ENCODE measurements around the gene MDGA2. TPM values are rescaled to one million over a fixed set of nuclear protein-coding genes. Genes with fewer than 3 reads are reported as not detected.
"Not testable (repeated sequence)": the region's sequence is repeated elsewhere in the genome, so short reads cannot be mapped to it uniquely, and the experiment has no call there.

Gene MDGA2
- total RNA-seq, 6 experiments from 2014 or later = 0.17 to 0.53 (median 0.27) TPM; not detected in 3

GRCh38 chr14:47208434-47208833, 467.0 kb downstream of the MDGA2 start:
- H3K36me3 ChIP-seq = no peaks in the 10 kb centered on the region
- no peak overlapping the region for H3K27ac ChIP-seq
- H3K27me3 ChIP-seq = no peaks in the 10 kb centered on the region
- TF ChIP-seq POLR2A (IDR thresholded peaks at IDR 0.05) (no peak), CTCF (IDR thresholded peaks at IDR 0.05) (no peak)
- no peaks in the 10 kb centered on the region for H3K4me1 ChIP-seq
- ATAC-seq (peak; percentile 90 to 99 (median 95)), DNase-seq (peak in 2 of 3 donors; percentile 22 to 65)
- WGBS (ENCODE audit: insufficient coverage, low coverage, low lambda C conversion rate, missing lambda C conversion rate) = 3% methylated on average over 2 of the region's 2 CpGs
- intact Hi-C loops (cut with DNase I) = no loop called here
- H3K4me3 ChIP-seq = no peak overlapping the region
- H3K9me3 ChIP-seq = no peaks in the 10 kb centered on the region

GRCh38 chr14:47207617-47208016, 467.8 kb downstream of the MDGA2 start:
- DNase-seq = no peak
- WGBS (ENCODE audit: insufficient coverage, low coverage, low lambda C conversion rate, missing lambda C conversion rate) = 0% methylated on average over 2 of the region's 3 CpGs
- no peak for TF ChIP-seq POLR2A (IDR thresholded peaks at IDR 0.05)
- TF ChIP-seq CTCF (IDR thresholded peaks at IDR 0.05) = peak in 3 of 4 donors; percentile 15 to 27 (median 25)
- peak; percentile 72 to 88 (median 76) for ATAC-seq
- H3K27me3 ChIP-seq = no peaks in the 10 kb centered on the region
- no peaks in the 10 kb centered on the region for H3K9me3 ChIP-seq
- H3K4me1 ChIP-seq = no peaks in the 10 kb centered on the region
- no peaks in the 10 kb centered on the region for H3K36me3 ChIP-seq
- intact Hi-C loops (cut with DNase I) = no loop called here
- no peak overlapping the region for H3K27ac ChIP-seq
- no peak overlapping the region for H3K4me3 ChIP-seq

GRCh38 chr14:47200740-47201139, 474.7 kb downstream of the MDGA2 start:
- H3K4me1 ChIP-seq = no peaks in the 10 kb centered on the region
- H3K36me3 ChIP-seq = no peaks in the 10 kb centered on the region
- no peak for DNase-seq
- no peak for TF ChIP-seq POLR2A (IDR thresholded peaks at IDR 0.05)
- no peak for TF ChIP-seq CTCF (IDR thresholded peaks at IDR 0.05)
- H3K27me3 ChIP-seq = no peaks in the 10 kb centered on the region
- intact Hi-C loops (cut with DNase I) = no loop called here
- H3K9me3 ChIP-seq = no peaks in the 10 kb centered on the region
- no peak overlapping the region for H3K27ac ChIP-seq
- WGBS (ENCODE audit: insufficient coverage, low coverage, low lambda C conversion rate, missing lambda C conversion rate) = 83% methylated on average over 12 of the region's 18 CpGs
- no peak overlapping the region for H3K4me3 ChIP-seq
- no peak for ATAC-seq

- Histone ChIP-seq H3K4me1 (no peaks in the 10 kb centered on the region), H3K4me3 (no peak overlapping the region), H3K9me3 (no peaks in the 10 kb centered on the region), H3K36me3 (no peaks in the 10 kb centered on the region), H3K27ac (no peak overlapping the region), H3K27me3 (no peaks in the 10 kb centered on the region)
- DNase-seq (no peak), ATAC-seq (no peak)
- 53% methylated on average over 1 of the region's 1 CpG for WGBS (ENCODE audit: insufficient coverage, low coverage, low lambda C conversion rate, missing lambda C conversion rate)
- intact Hi-C loops (cut with DNase I) = no loop called here
- TF ChIP-seq POLR2A (IDR thresholded peaks at IDR 0.05) (no peak), CTCF (IDR thresholded peaks at IDR 0.05) (no peak)
These were observed 479.8 kb downstream of the MDGA2 start for GRCh38 chr14:47195582-47195981.

GRCh38 chr14:47194055-47194454, 481.4 kb downstream of the MDGA2 start:
- no peaks in the 10 kb centered on the region for H3K4me1 ChIP-seq
- ATAC-seq (no peak), DNase-seq (no peak)
- TF ChIP-seq POLR2A (IDR thresholded peaks at IDR 0.05) = no peak
- TF ChIP-seq CTCF (IDR thresholded peaks at IDR 0.05) = no peak
- 31% methylated on average over 1 of the region's 1 CpG for WGBS (ENCODE audit: insufficient coverage, low coverage, low lambda C conversion rate, missing lambda C conversion rate)
- H3K4me3 ChIP-seq = no peak overlapping the region
- no peak overlapping the region for H3K27ac ChIP-seq
- intact Hi-C loops (cut with DNase I) = no loop called here
- no peaks in the 10 kb centered on the region for H3K27me3 ChIP-seq
- no peaks in the 10 kb centered on the region for H3K36me3 ChIP-seq
- H3K9me3 ChIP-seq = no peaks in the 10 kb centered on the region

- H3K4me3 ChIP-seq; H3K27me3 ChIP-seq; H3K4me1 ChIP-seq; H3K27ac ChIP-seq; intact Hi-C loops (cut with DNase I); H3K36me3 ChIP-seq; DNase-seq; ATAC-seq; H3K9me3 ChIP-seq: not testable (repeated sequence)
- WGBS (ENCODE audit: insufficient coverage, low coverage, low lambda C conversion rate, missing lambda C conversion rate) = 76% methylated on average over 7 of the region's 7 CpGs
These were observed 483.2 kb downstream of the MDGA2 start for GRCh38 chr14:47192203-47192602.

Data from right lobe of liver (tissue), 6 donors.